DOHH2 (cell line): ENCODE measurements around the gene ZNF605.
A peak's percentile ranks its signal among the peaks of the same experiment; 100 is the strongest.
"Not testable (repeated sequence)": the region's sequence is repeated elsewhere in the genome, so short reads cannot be mapped to it uniquely, and the experiment has no call there.

Experiments used
- H3F3A ChIP-seq: fragments of 200-600 bp; sonication (generic), shearing (Covaris generic); 2 replicates; pipeline ENCODE4 v1.6.0; 2016; ENCODE audit warnings: antibody characterized with exemption, mild to moderate bottlenecking; ENCODE audit not compliant: control insufficient read depth, insufficient read depth
- H3K27ac ChIP-seq: fragments of 200-600 bp; sonication (generic); 2 replicates; pipeline ENCODE4 v1.5.1; 2014; ENCODE audit warnings: low read depth, mild to moderate bottlenecking, low read length, moderate library complexity
- H3K27me3 ChIP-seq: fragments of 200-600 bp; sonication (generic); 2 replicates; pipeline ENCODE4 v1.6.1; 2014; ENCODE audit warnings: mild to moderate bottlenecking, low read length, mixed read lengths; ENCODE audit not compliant: control insufficient read depth
- H3K36me3 ChIP-seq: fragments of 200-600 bp; sonication (generic); 2 replicates; pipeline ENCODE4 v1.6.1; 2014; ENCODE audit warnings: mild to moderate bottlenecking, low read length, moderate library complexity, mixed read lengths; ENCODE audit not compliant: control insufficient read depth
- H3K4me1 ChIP-seq: fragments of 200-600 bp; sonication (generic); 2 replicates; pipeline ENCODE4 v1.6.1; 2014; ENCODE audit warnings: mild to moderate bottlenecking, low read length, mixed read lengths; ENCODE audit not compliant: control insufficient read depth
- H3K4me2 ChIP-seq: fragments of 200-600 bp; sonication (generic); 2 replicates; pipeline ENCODE4 v1.6.0; 2014; ENCODE audit warnings: mild to moderate bottlenecking, low read length, moderate library complexity
- H3K4me3 ChIP-seq: fragments of 200-600 bp; sonication (generic); 2 replicates; pipeline ENCODE4 v1.5.1; 2014; ENCODE audit warnings: mild to moderate bottlenecking, low read length, mixed read lengths
- H3K79me2 ChIP-seq: fragments of 200-600 bp; sonication (generic); 2 replicates; pipeline ENCODE4 v1.6.1; 2014; ENCODE audit warnings: mild to moderate bottlenecking, low read length, mixed read lengths; ENCODE audit not compliant: control insufficient read depth
- H3K9me2 ChIP-seq: fragments of 200-600 bp; sonication (generic); replicated peaks from 2 replicates; pipeline ENCODE4 v1.6.1; 2014; ENCODE audit warnings: mild to moderate bottlenecking, low read length, mixed read lengths; ENCODE audit not compliant: control insufficient read depth
- H3K9me3 ChIP-seq: fragments of 200-600 bp; sonication (generic); 2 replicates; pipeline ENCODE4 v1.6.1; 2014; ENCODE audit warnings: antibody characterized with exemption, low read length, mixed read lengths; ENCODE audit not compliant: control insufficient read depth, insufficient read depth
- H4K20me1 ChIP-seq: fragments of 200-600 bp; sonication (generic); 2 replicates; pipeline ENCODE4 v1.6.0; 2014; ENCODE audit warnings: low read depth, mild to moderate bottlenecking, antibody characterized with exemption, low read length, moderate library complexity; ENCODE audit not compliant: control insufficient read depth, insufficient read depth
- CTCF ChIP-seq: fragments of 200-600 bp; sonication (generic); IDR thresholded peaks from one replicate; pipeline ENCODE4 v1.5.1; 2014; ENCODE audit warnings: antibody characterized with exemption, mild to moderate bottlenecking, low read depth, low read length; ENCODE audit not compliant: poor library complexity, severe bottlenecking
- EZH2phosphoT487 ChIP-seq: fragments of 200-600 bp; sonication (generic); IDR thresholded peaks from 2 replicates; pipeline ENCODE4 v1.6.1; 2017; ENCODE audit warnings: borderline replicate concordance, mild to moderate bottlenecking, antibody characterized with exemption, low read length, moderate library complexity, mixed read lengths

The ZNF605 gene

GRCh38 chr12:132963947-132964346, 7.8 kb upstream of the ZNF605 start:
- peak; percentile 37 for TF ChIP-seq CTCF
- H3K36me3 ChIP-seq, H3K4me3 ChIP-seq, H4K20me1 ChIP-seq, H3K27me3 ChIP-seq, H3K4me2 ChIP-seq, H3F3A ChIP-seq, H3K27ac ChIP-seq, H3K4me1 ChIP-seq, H3K79me2 ChIP-seq, H3K9me2 ChIP-seq: not testable (repeated sequence)
- H3K9me3 ChIP-seq, result peaks cover 22% of the 10 kb centered on the region

GRCh38 chr12:132961790-132962189, 5.7 kb upstream of the ZNF605 start:
- H3K4me2 ChIP-seq, H3K4me3 ChIP-seq, H3K4me1 ChIP-seq, H3F3A ChIP-seq, H3K79me2 ChIP-seq, H3K36me3 ChIP-seq, H4K20me1 ChIP-seq, H3K9me2 ChIP-seq, H3K27me3 ChIP-seq, H3K27ac ChIP-seq, H3K9me3 ChIP-seq: not testable (repeated sequence)

GRCh38 chr12:132955094-132956010, 754 bp downstream of the ZNF605 start:
- Histone ChIP-seq H3K4me1 (peaks cover 7% of the 10 kb centered on the region), H3K9me3 (peaks cover 41% of the 10 kb centered on the region), H3F3A (0 out of 2 replicates have a peak, but pooled peaks cover 2% of the 10 kb centered on the region), H4K20me1 (no peaks in the 10 kb centered on the region), H3K27me3 (no peaks in the 10 kb centered on the region), H3K4me2 (peak overlapping the region; percentile 73), H3K27ac (no peak overlapping the region), H3K4me3 (peak overlapping the region; percentile 78), H3K79me2 (peaks cover 10% of the 10 kb centered on the region), H3K36me3 (no peaks in the 10 kb centered on the region), H3K9me2 (no peaks in the 10 kb centered on the region)
- TF ChIP-seq EZH2phosphoT487 (no peak), CTCF (no peak)

GRCh38 chr12:132954471-132955048, 1.5 kb downstream of the ZNF605 start:
- Histone ChIP-seq H3K27ac (no peak overlapping the region), H3K27me3 (no peaks in the 10 kb centered on the region), H3K4me3 (no peak overlapping the region), H3K79me2 (peaks cover 10% of the 10 kb centered on the region), H3K9me2 (no peaks in the 10 kb centered on the region), H3K9me3 (peaks cover 49% of the 10 kb centered on the region), H3F3A (0 out of 2 replicates have a peak, but pooled peaks cover 2% of the 10 kb centered on the region), H3K4me2 (no peak overlapping the region), H3K4me1 (peaks cover 7% of the 10 kb centered on the region), H3K36me3 (no peaks in the 10 kb centered on the region), H4K20me1 (no peaks in the 10 kb centered on the region)
- TF ChIP-seq CTCF, result no peak
- no peak for TF ChIP-seq EZH2phosphoT487
